Ishikawa (cell line): ENCODE measurements around the gene PILRB.

Experiments
- CREB1 ChIP-seq: IDR thresholded peaks from 2 replicates; pipeline ENCODE4 v1.6.1; 2012; ENCODE audit warnings: low read depth
- EP300 ChIP-seq: IDR thresholded peaks from 2 replicates; pipeline ENCODE4 v1.6.1; 2012; ENCODE audit warnings: borderline replicate concordance
- FOXM1 ChIP-seq: IDR thresholded peaks from 2 replicates; pipeline ENCODE4 v1.6.1; 2012; ENCODE audit warnings: low read depth, borderline replicate concordance
- MAX ChIP-seq: IDR thresholded peaks from 2 replicates; pipeline ENCODE4 v1.6.1; 2012
- NFIC ChIP-seq: IDR thresholded peaks from 2 replicates; pipeline ENCODE4 v1.6.1; 2012
- REST ChIP-seq: IDR thresholded peaks from 2 replicates; pipeline ENCODE4 v1.6.1; 2012; ENCODE audit warnings: low read depth, mild to moderate bottlenecking
- TAF1 ChIP-seq: IDR thresholded peaks from 2 replicates; pipeline ENCODE4 v1.6.1; 2012; ENCODE audit warnings: low read depth, mild to moderate bottlenecking
- TCF12 ChIP-seq: IDR thresholded peaks from 2 replicates; pipeline ENCODE4 v1.6.1; 2012; ENCODE audit warnings: low read depth
- USF1 ChIP-seq: IDR thresholded peaks from 2 replicates; pipeline ENCODE4 v1.6.1; 2012
- YY1 ChIP-seq: IDR thresholded peaks from 2 replicates; pipeline ENCODE4 v1.6.1; 2012; ENCODE audit warnings: low read depth

GRCh38 chr7:100398239-100398638, 40.3 kb downstream of the PILRB start:
- TF ChIP-seq TAF1 (no peak), FOXM1 (no peak), USF1 (no peak), YY1 (no peak), NFIC (no peak), REST (no peak), EP300 (no peak), CREB1 (no peak), MAX (no peak), TCF12 (no peak)
